ENCODE measurements around the gene NOL12. TPM values are rescaled to one million over a fixed set of nuclear protein-coding genes. Genes with fewer than 3 reads are reported as not detected.

NOL12 gene
- total RNA-seq, 2 donors from 2014 or later: 39.6 to 49.0 TPM

DNA sequence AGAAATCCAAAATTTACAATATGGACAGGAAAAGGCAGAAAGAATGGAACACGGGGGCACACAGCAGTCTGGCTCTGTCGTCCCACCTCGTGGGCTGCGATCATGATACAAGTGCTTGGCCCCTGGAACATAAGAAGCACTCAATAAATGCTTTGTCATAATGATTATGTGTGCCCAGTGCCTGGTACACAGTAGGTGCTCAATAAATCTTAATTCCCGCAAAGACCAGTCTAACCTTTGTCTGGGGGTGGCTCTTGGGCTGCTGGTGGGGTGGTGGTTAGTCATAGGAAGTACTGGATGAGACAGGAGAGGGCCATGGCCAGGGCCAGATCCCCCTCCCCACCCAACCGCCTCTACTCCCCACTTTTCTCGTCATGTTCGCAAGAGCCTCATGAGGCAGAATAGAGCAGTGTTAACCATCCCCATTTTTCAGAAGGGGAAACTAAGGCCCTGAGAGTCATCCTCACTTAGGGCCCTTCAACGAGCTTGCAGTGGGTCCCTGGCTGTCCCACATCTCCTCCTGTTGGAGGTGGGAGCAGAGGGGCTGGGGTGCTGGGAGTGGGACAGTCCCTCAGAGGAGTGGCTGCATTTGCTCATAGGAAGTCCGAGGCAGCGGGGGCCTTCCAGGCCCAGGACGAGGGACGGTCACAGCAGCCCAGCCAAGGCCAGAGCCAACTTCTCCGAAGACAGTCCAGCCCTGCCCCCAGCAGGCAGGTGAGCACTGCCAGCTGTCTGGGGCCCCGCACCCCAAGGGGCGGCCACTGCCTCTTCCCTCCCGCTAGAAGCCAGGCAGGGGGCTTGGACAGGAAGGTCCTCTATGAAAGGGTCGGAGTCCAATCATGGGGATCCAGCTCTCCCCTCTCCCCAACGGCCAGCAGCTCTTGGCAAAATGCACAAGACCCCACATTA, 46.8 kb downstream of the NOL12 start:
- no peak for DNase-seq (ENCODE audit: low spot score)
- Histone ChIP-seq H3K4me3 (no peak overlapping the region), H3K27ac (no peak overlapping the region), H3K9me3 (no peaks in the 10 kb centered on the region), H3K27me3 (replicated peaks; ENCODE audit: insufficient read depth) (no peaks in the 10 kb centered on the region), H3K4me1 (replicated peaks) (no peaks in the 10 kb centered on the region), H3K36me3 (no peaks in the 10 kb centered on the region)
- no peak for TF ChIP-seq POLR2AphosphoS5 (IDR thresholded peaks at IDR 0.05)
- TF ChIP-seq POLR2A (IDR thresholded peaks at IDR 0.05): no peak
- TF ChIP-seq CTCF (IDR thresholded peaks at IDR 0.05): no peak
- 84% methylated on average over 19 of the region's 19 CpGs for WGBS
- intact Hi-C loops (cut with DNase I): no loop called here

DNA sequence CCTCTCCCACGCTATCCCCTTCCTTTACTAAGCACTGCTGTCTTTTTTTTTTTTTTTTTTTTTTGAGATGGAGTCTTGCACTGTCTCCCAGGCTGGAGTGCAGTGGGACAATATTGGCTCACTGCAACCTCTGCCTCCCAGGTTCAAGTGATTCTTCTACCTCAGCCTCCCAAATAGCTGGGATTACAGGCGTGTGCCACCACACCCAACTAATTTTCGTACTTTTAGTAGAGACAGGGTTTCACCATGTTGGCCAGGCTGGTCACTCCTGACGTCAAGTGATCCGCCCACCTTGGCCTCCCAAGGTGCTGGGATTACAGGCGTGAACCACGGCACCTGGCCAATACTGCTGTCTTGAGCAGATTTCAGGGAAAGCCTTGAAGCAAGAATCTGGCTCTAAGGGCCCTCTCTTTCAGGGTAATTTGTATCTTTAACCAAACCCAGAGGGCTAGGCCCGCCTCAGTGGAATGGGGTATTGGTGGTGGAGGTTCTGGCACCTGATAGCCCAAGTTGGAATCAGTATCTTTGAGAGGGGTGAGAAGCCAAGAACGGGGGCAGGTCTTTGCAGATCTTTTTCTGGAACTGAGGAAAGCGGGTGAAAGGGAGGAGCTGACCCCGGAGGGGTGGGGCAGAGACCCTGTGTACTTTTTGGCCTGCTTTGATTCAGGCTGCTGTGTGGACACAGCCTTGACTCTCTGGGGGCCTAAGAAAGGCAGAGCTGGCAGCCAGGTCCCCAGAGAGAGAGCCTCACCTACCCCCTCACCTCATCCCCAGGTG, 47.7 kb downstream of the NOL12 start:
- H3K27me3 ChIP-seq (replicated peaks; ENCODE audit: insufficient read depth): no peaks in the 10 kb centered on the region
- no peaks in the 10 kb centered on the region for H3K36me3 ChIP-seq
- no peak overlapping the region for H3K4me3 ChIP-seq
- no peak for DNase-seq (ENCODE audit: low spot score)
- intact Hi-C loops (cut with DNase I): no loop called here
- H3K9me3 ChIP-seq: no peaks in the 10 kb centered on the region
- H3K27ac ChIP-seq: no peak overlapping the region
- TF ChIP-seq POLR2AphosphoS5 (IDR thresholded peaks at IDR 0.05): no peak
- TF ChIP-seq CTCF (IDR thresholded peaks at IDR 0.05): no peak
- no peak for TF ChIP-seq POLR2A (IDR thresholded peaks at IDR 0.05)
- no peaks in the 10 kb centered on the region for H3K4me1 ChIP-seq (replicated peaks)
- WGBS: 85% methylated on average over 11 of the region's 11 CpGs

- Histone ChIP-seq H3K4me1 (replicated peaks) (no peaks in the 10 kb centered on the region), H3K27ac (no peak overlapping the region), H3K36me3 (no peaks in the 10 kb centered on the region), H3K4me3 (no peak overlapping the region), H3K27me3 (replicated peaks; ENCODE audit: insufficient read depth) (no peaks in the 10 kb centered on the region), H3K9me3 (no peaks in the 10 kb centered on the region)
- DNase-seq (ENCODE audit: low spot score): no peak
- 81% methylated on average over 6 of the region's 6 CpGs for WGBS
- TF ChIP-seq CTCF (IDR thresholded peaks at IDR 0.05): no peak
- no peak for TF ChIP-seq POLR2AphosphoS5 (IDR thresholded peaks at IDR 0.05)
- TF ChIP-seq POLR2A (IDR thresholded peaks at IDR 0.05): no peak
- intact Hi-C loops (cut with DNase I): no loop called here
Observed at GRCh38 chr22:37734402-37734700, 48.2 kb downstream of the NOL12 start.

DNA sequence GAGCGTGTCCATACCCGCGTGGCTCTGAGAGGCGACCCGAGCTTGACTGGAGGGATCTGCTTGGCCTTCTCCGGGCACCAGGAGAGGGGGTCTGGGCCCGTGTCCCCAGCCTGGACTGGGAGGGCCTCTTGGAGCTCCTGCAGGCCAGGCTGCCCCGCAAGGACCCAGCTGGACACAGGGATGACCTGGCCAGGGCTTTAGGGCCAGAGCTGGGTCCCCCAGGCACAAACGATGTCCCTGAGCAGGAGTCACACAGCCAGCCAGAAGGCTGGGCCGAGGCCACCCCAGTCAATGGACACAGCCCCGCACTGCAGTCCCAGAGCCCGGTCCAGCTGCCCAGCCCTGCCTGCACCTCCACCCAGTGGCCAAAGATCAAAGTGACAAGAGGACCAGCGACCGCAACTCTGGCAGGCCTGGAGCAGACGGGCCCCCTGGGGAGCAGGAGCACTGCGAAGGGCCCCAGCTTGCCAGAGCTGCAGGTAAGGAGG, 48.9 kb downstream of the NOL12 start:
- WGBS: 66% methylated on average over 13 of the region's 16 CpGs
- Histone ChIP-seq H3K4me3 (no peak overlapping the region), H3K27me3 (replicated peaks; ENCODE audit: insufficient read depth) (no peaks in the 10 kb centered on the region), H3K4me1 (replicated peaks) (no peaks in the 10 kb centered on the region), H3K36me3 (no peaks in the 10 kb centered on the region), H3K9me3 (no peaks in the 10 kb centered on the region), H3K27ac (no peak overlapping the region)
- intact Hi-C loops (cut with DNase I): loop anchor here (5.0 kb wide), 1 partner anchor 57 kb away; no protein-coding TSS in a partner anchor
- TF ChIP-seq POLR2A (IDR thresholded peaks at IDR 0.05) (no peak), CTCF (IDR thresholded peaks at IDR 0.05) (peak in 1 of 4 experiments; percentile 36), POLR2AphosphoS5 (IDR thresholded peaks at IDR 0.05) (no peak)
- DNase-seq (ENCODE audit: low spot score): no peak
